Esophagus muscularis mucosa (tissue), 4 donors: ENCODE results near the gene NUPR1. TPM values are rescaled to one million over a fixed set of nuclear protein-coding genes. Genes with fewer than 3 reads are reported as not detected.

ENCODE experiments used
- DNase-seq: peaks from one replicate; pipeline ENCODE4 v3.0.0-alpha.2; 2017; ENCODE audit errors: extremely low spot score
- H3K27ac ChIP-seq, 4 donors: fragments of 200-600 bp; sonication (generic); replicated peaks in 1 of 4; 1 replicate in 3 of 4; 2 replicates in 1 of 4; pipeline ENCODE4 v1.5.1; 2016 to 2019; ENCODE audit warnings: mild to moderate bottlenecking in 1 of 4
- H3K27me3 ChIP-seq, 4 donors: fragments of 200-600 bp; sonication (generic); one replicate each; pipeline versions ENCODE4 v1.5.1 to v1.6.0; 2016 to 2019
- H3K36me3 ChIP-seq, 4 donors: fragments of 200-600 bp; sonication (generic); one replicate each; pipeline ENCODE4 v1.5.1; 2016 to 2019
- H3K4me1 ChIP-seq, 4 donors: fragments of 200-600 bp; sonication (generic); one replicate each; pipeline ENCODE4 v1.5.1; 2016 to 2019
- H3K4me3 ChIP-seq, 4 donors: fragments of 200-600 bp; sonication (generic); 1 replicate in 2 of 4; 2 replicates in 2 of 4; pipeline ENCODE4 v1.5.1; 2016 to 2019; ENCODE audit warnings: mild to moderate bottlenecking in 4 of 4, moderate library complexity in 1 of 4
- H3K9me3 ChIP-seq, 4 donors: fragments of 200-600 bp; sonication (generic); 1 replicate in 3 of 4; 2 replicates in 1 of 4; pipeline ENCODE4 v1.5.1; 2016 to 2019
- CTCF ChIP-seq, 3 experiments: fragments of 200-600 bp in 2 of 3; fragments of 450-650 bp in 1 of 3; sonication (generic) in 2 of 3; IDR thresholded peaks; one replicate each; pipeline ENCODE4 v1.5.1; 2017 to 2019; ENCODE audit warnings: antibody characterized with exemption in 3 of 3, mild to moderate bottlenecking in 2 of 3, moderate library complexity in 1 of 3
- EP300 ChIP-seq: sonication (generic); formaldehyde crosslinking; IDR thresholded peaks from one replicate; pipeline ENCODE4 v1.6.1; 2017; ENCODE audit warnings: antibody characterized with exemption
- POLR2A ChIP-seq: fragments of 450-650 bp; IDR thresholded peaks from one replicate; pipeline ENCODE4 v1.6.1; 2017; ENCODE audit warnings: antibody characterized with exemption, moderate library complexity, mild to moderate bottlenecking, low read depth
- POLR2AphosphoS5 ChIP-seq, 2 donors: sonication (generic); formaldehyde crosslinking; IDR thresholded peaks; one replicate each; pipeline ENCODE4 v1.6.1; 2017; ENCODE audit warnings: antibody characterized with exemption in 2 of 2
- WGBS: methylation state at CpG from one replicate; pipeline ENCODE4 v1.1.5; 2018; 5-methylcytosine and 5-hydroxymethylcytosine counted together
- intact Hi-C: fragments of 100-400 bp; cut with DNase I; formaldehyde crosslinking; loops from one replicate; pipeline ENCODE4 v1.15.1; 2023
- total RNA-seq, 4 donors: library from RNA; depleted of rRNA; stranded (reverse); fragments of >200 nt; gene quantifications; one replicate each; pipeline versions ENCODE4 v1.1.0 to v1.2.1, GENCODE V29; 2016

The NUPR1 gene
- total RNA-seq, 4 donors from 2014 or later = 30.3 to 66.1 (median 51.3) TPM

GRCh38 chr16:28556914-28557320, 18.1 kb upstream of the NUPR1 start:
- H3K4me3 ChIP-seq = no peak overlapping the region
- no peak overlapping the region for H3K27ac ChIP-seq
- no peak for DNase-seq
- no peaks in the 10 kb centered on the region for H3K27me3 ChIP-seq
- H3K4me1 ChIP-seq = peaks cover 14 to 32% (median 22%) of the 10 kb centered on the region in 4 donors
- H3K9me3 ChIP-seq = no peaks in the 10 kb centered on the region
- TF ChIP-seq EP300 = no peak
- TF ChIP-seq POLR2A = no peak
- no peak for TF ChIP-seq CTCF (IDR thresholded peaks at IDR 0.05)
- no peak for TF ChIP-seq POLR2AphosphoS5 (IDR thresholded peaks at IDR 0.05)
- H3K36me3 ChIP-seq = peaks cover 6 to 32% (median 25%) of the 10 kb centered on the region in 4 donors
- intact Hi-C loops = no loop called here
- WGBS = 93% methylated on average over 2 of the region's 2 CpGs

GRCh38 chr16:28555561-28555960, 16.8 kb upstream of the NUPR1 start:
- Histone ChIP-seq H3K4me1 (peaks cover 10 to 30% (median 22%) of the 10 kb centered on the region in 4 donors), H3K27ac (no peak overlapping the region), H3K9me3 (no peaks in the 10 kb centered on the region), H3K4me3 (no peak overlapping the region), H3K36me3 (peaks cover 6 to 32% (median 25%) of the 10 kb centered on the region in 4 donors), H3K27me3 (no peaks in the 10 kb centered on the region)
- no peak for TF ChIP-seq POLR2A
- no peak for TF ChIP-seq EP300
- no peak for TF ChIP-seq CTCF (IDR thresholded peaks at IDR 0.05)
- no peak for TF ChIP-seq POLR2AphosphoS5 (IDR thresholded peaks at IDR 0.05)
- intact Hi-C loops = loop anchor here (2.0 kb wide), 1 partner anchor 65 kb away; no protein-coding TSS in a partner anchor
- WGBS = 84% methylated on average over 2 of the region's 2 CpGs
- DNase-seq = no peak

GRCh38 chr16:28554634-28555423, 16.1 kb upstream of the NUPR1 start:
- Histone ChIP-seq H3K36me3 (peaks cover 6 to 32% (median 25%) of the 10 kb centered on the region in 4 donors), H3K27me3 (no peaks in the 10 kb centered on the region), H3K9me3 (no peaks in the 10 kb centered on the region), H3K4me3 (peak overlapping the region; percentile 60 to 78 (median 66)), H3K4me1 (peaks cover 10 to 30% (median 22%) of the 10 kb centered on the region in 4 donors), H3K27ac (peak overlapping the region; percentile 92 to 98 (median 96))
- DNase-seq = no peak
- TF ChIP-seq POLR2AphosphoS5 (IDR thresholded peaks at IDR 0.05) = no peak
- TF ChIP-seq POLR2A = no peak
- no peak for TF ChIP-seq EP300
- no peak for TF ChIP-seq CTCF (IDR thresholded peaks at IDR 0.05)
- intact Hi-C loops = loop anchor here (2.0 kb wide), 1 partner anchor 64 kb away; no protein-coding TSS in a partner anchor
- 82% methylated on average over 15 of the region's 15 CpGs for WGBS

GRCh38 chr16:28553776-28554633, 15.2 kb upstream of the NUPR1 start, which contains the start of gene SGF29:
SGF29 (plus strand) TSS chr16:28553920; CDS start chr16:28581070, 27,150 bp downstream.
- peak within 1 kb of the TSS; percentile 60 to 78 (median 66) for H3K4me3 ChIP-seq
- H3K27ac ChIP-seq = peak within 1 kb of the TSS; percentile 92 to 98 (median 96)
- DNase-seq = peak; percentile 98
- H3K4me1 ChIP-seq = peaks cover 10 to 30% (median 22%) of the 10 kb centered on the region in 4 donors
- TF ChIP-seq CTCF (IDR thresholded peaks at IDR 0.05) (peak; percentile 19 to 43 (median 33)), EP300 (no peak), POLR2A (peak; percentile 93), POLR2AphosphoS5 (IDR thresholded peaks at IDR 0.05) (peak; percentile 98 to 99)
- WGBS = 1% methylated on average over 62 of the region's 88 CpGs
- H3K9me3 ChIP-seq = no peaks in the 10 kb centered on the region
- H3K27me3 ChIP-seq = no peaks in the 10 kb centered on the region
- H3K36me3 ChIP-seq = peaks cover 6 to 26% (median 19%) of the 10 kb centered on the region in 4 donors
- intact Hi-C loops = loop anchor here (2.0 kb wide), 1 partner anchor 63 kb away; no protein-coding TSS in a partner anchor
